HG03469 (cell line): ENCODE measurements around the gene ZNF692.
"Not testable (repeated sequence)": the region's sequence is repeated elsewhere in the genome, so short reads cannot be mapped to it uniquely, and the experiment has no call there.

Experiments used
- ATAC-seq: cut with Tn5 transposase; IDR thresholded peaks from one replicate; pipeline ENCODE4 v1.9.1; 2021; ENCODE audit warnings: mild to moderate bottlenecking, moderate library complexity, moderate number of reproducible peaks; ENCODE audit not compliant: unreplicated experiment

Gene ZNF692

DNA sequence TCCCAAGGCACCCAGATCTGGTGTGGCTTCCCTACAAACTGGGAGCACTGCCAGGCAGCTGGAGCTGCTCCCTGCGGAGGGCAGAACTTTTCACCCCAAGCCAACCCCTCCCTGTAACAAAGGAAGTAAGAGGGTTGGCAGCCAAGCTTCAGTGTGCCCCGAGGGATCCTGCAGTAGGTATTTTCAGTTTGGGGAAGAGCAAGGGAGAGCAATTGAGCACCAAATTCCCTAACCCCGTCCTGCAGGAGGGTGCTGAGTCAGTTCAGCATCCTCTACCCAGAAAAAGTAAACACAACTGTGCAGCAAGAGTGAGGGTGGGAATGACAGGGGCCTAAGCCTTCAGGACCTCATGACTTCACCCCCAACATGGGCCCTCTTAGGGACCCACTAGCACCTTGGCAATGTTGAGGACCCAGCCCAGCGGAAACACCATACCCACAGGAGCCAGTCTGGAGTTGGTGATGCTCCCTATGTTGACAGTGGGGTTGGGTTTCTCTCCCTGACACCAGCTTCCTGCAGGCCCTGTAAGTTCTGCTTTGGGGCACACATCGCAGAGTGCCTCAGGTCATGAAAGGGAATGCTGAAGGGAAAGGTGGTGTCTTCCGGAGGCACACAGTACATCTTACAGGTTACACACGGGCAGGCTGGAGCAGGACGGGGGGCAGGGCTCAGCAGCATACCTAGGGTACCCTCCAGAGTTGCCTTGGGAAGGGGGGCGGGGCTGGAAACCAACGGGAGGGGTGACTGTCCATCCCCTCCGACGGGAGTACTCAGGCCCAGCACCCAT lies 48.0 kb downstream of the ZNF692 start:
- ATAC-seq: no peak

DNA sequence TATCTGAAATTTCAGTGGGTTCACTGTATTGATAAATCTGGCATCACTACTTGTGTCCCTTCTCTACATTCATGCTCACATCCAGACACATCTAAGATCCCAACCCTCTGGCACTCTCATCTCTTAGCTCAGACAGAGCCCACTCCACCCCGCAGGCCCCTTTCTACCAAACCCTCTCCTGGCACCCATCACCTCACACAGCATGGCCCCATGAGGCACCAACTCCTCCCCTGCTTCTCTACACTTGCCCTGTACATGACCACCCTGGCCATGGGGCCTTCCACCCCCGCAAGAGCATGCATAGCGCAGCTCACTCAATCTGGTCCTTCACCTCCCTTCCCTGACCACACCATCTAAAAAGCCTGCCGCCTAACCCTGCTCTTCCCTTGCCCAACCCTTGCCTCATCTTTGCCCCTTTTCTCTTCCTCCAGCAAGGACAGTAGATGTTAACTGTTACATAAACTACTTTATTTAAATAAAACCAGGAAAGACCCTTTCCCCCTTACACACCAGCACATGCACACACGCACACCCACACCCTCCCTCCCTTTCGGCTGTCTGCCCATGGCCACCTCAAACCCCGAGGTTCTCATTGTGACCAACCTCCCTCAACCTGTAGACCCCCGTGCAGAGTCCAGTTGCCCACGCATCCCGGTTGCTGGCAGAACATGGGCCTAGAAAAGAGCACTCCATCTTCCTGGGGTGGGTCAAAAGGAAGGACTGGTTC lies 48.7 kb downstream of the ZNF692 start:
- no peak for ATAC-seq

DNA sequence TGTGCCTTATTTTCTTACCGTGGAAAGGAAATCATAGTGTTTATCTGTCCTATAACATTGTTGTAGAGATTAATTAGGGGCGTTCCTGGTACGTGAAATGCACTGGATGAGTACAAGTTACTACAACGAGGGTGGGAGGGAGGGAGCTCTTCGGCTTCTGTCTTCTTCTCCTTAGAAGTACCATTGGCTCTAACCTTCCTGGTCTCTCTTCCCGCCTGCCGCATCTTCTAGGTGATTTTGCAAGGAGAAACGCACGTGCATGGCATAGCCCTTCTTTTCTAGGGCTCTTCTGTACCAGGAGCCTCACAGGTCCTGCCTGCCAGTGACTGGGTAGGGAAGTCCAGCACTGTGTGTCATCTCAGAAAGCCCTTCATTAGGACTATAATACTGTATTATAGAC lies 50.0 kb downstream of the ZNF692 start:
- no peak for ATAC-seq

GRCh38 chr1:248807067-248807737 lies 51.7 kb downstream of the ZNF692 start:
- ATAC-seq: peak; percentile 36

- no peak for ATAC-seq
These were observed 53.0 kb downstream of the ZNF692 start for GRCh38 chr1:248805876-248806275.

- ATAC-seq: peak; percentile 94
These were observed 53.9 kb downstream of the ZNF692 start for GRCh38 chr1:248804771-248805681.

DNA sequence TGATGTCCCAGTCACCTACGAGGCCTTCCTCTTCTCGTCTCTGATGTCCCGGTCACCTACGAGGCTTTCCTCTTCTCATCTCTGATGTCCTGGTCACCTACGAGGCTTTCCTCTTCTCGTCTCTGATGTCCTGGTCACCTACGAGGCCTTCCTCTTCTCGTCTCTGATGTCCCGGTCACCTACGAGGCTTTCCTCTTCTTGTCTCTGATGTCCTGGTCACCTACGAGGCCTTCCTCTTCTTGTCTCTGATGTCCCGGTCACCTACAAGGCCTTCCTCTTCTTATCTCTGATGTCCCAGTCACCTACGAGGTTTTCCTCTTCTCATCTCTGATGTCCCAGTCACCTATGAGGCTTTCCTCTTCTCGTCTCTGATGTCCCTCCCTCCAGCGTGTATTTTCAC lies 55.4 kb downstream of the ZNF692 start:
- not testable (repeated sequence) for ATAC-seq

DNA sequence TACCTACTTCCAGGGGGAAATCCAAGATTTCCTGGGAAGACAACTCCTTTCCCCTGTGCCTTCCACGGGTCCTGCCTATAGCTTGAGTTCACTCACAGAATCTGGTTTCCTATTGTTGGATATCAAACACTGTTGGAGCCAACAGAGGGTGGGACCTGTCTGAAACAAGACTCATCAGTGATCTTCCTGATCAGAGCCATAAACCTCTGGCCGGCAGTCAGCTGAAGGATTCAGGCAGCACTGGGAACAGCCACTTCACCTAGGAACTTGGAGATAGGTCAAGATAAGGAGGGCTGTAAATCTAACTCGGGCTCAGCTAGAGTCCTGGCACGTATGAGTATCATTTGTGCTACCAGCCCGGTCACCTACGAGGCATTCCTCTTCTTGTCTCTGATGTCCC lies 56.4 kb downstream of the ZNF692 start:
- no peak for ATAC-seq

GRCh38 chr1:248800459-248800858 lies 58.4 kb downstream of the ZNF692 start:
- ATAC-seq: no peak
